Liver (tissue), 9 donors: Measurements from ENCODE around the gene NOP16. TPM values are rescaled to one million over a fixed set of nuclear protein-coding genes. Genes with fewer than 3 reads are reported as not detected.

Experiments used
- DNase-seq: peaks from one replicate; pipeline ENCODE4 v3.0.0-alpha.2; 2017; ENCODE audit warnings: low spot score
- H3K27ac ChIP-seq, 2 donors: one replicate each; pipeline ENCODE4 v1.7.0; 2013; ENCODE audit warnings: inconsistent platforms in 2 of 2, low read length in 2 of 2, control low read depth in 1 of 2, low read depth in 1 of 2, mild to moderate bottlenecking in 1 of 2
- H3K27me3 ChIP-seq, 4 donors: one replicate each; pipeline versions ENCODE4 v1.6.1 to v1.7.0; 2013; ENCODE audit warnings: low read length in 3 of 4, inconsistent platforms in 1 of 4, mild to moderate bottlenecking in 1 of 4, moderate library complexity in 1 of 4; ENCODE audit not compliant: control insufficient read depth in 4 of 4, insufficient read depth in 4 of 4
- H3K36me3 ChIP-seq, 4 donors: one replicate each; pipeline versions ENCODE4 v1.6.1 to v1.7.0; 2013; ENCODE audit warnings: low read length in 3 of 4, mild to moderate bottlenecking in 3 of 4, low read depth in 1 of 4, moderate library complexity in 1 of 4; ENCODE audit not compliant: control insufficient read depth in 4 of 4, insufficient read depth in 3 of 4
- H3K4me1 ChIP-seq, 4 donors: one replicate each; pipeline versions ENCODE4 v1.6.1 to v1.7.0; 2013; ENCODE audit warnings: low read length in 3 of 4, mild to moderate bottlenecking in 3 of 4, moderate library complexity in 1 of 4; ENCODE audit not compliant: control insufficient read depth in 4 of 4, insufficient read depth in 4 of 4
- H3K4me3 ChIP-seq, 3 donors: one replicate each; pipeline versions ENCODE4 v1.6.1 to v1.7.0; 2013; ENCODE audit warnings: low read length in 3 of 3, control low read depth in 1 of 3, low read depth in 1 of 3, mild to moderate bottlenecking in 1 of 3
- H3K9ac ChIP-seq, 2 donors: one replicate each; pipeline ENCODE4 v1.7.0; 2013; ENCODE audit warnings: low read length in 2 of 2, mild to moderate bottlenecking in 2 of 2, moderate library complexity in 2 of 2, control low read depth in 1 of 2, low read depth in 1 of 2
- H3K9me3 ChIP-seq, 4 donors: one replicate each; pipeline versions ENCODE4 v1.6.1 to v1.7.0; 2013; ENCODE audit warnings: low read length in 3 of 4; ENCODE audit not compliant: control insufficient read depth in 4 of 4
- EGR1 ChIP-seq, 2 donors: IDR thresholded peaks; 2 replicates each; pipeline ENCODE4 v1.6.1; 2016 to 2018; ENCODE audit warnings: antibody characterized with exemption in 2 of 2, low read depth in 2 of 2
- FOXA1 ChIP-seq: IDR thresholded peaks from 2 replicates; pipeline ENCODE4 v1.6.1; 2016; ENCODE audit warnings: antibody characterized with exemption
- FOXA2 ChIP-seq: IDR thresholded peaks from 2 replicates; pipeline ENCODE4 v1.6.1; 2016; ENCODE audit warnings: antibody characterized with exemption
- GABPA ChIP-seq, 2 donors: IDR thresholded peaks in 1 of 2; conservative IDR thresholded peaks in 1 of 2; 2 replicates each; pipeline ENCODE4 v1.6.1; 2016; ENCODE audit warnings: antibody characterized with exemption in 2 of 2, mild to moderate bottlenecking in 1 of 2, moderate library complexity in 1 of 2
- HNF4A ChIP-seq, 2 donors: conservative IDR thresholded peaks; 2 replicates each; pipeline ENCODE4 v1.6.1; 2016; ENCODE audit warnings: antibody characterized with exemption in 2 of 2, mild to moderate bottlenecking in 2 of 2
- HNF4G ChIP-seq: IDR thresholded peaks from 2 replicates; pipeline ENCODE4 v1.6.1; 2016; ENCODE audit warnings: antibody characterized with exemption
- JUND ChIP-seq, 2 donors: IDR thresholded peaks; 2 replicates each; pipeline ENCODE4 v1.6.1; 2016; ENCODE audit warnings: antibody characterized with exemption in 2 of 2
- NR2F2 ChIP-seq: IDR thresholded peaks from 2 replicates; pipeline ENCODE4 v1.6.1; 2016; ENCODE audit warnings: antibody characterized with exemption
- RAD21 ChIP-seq, 2 donors: IDR thresholded peaks; 2 replicates each; pipeline ENCODE4 v1.6.1; 2016; ENCODE audit warnings: antibody characterized with exemption in 2 of 2, mild to moderate bottlenecking in 2 of 2
- RXRA ChIP-seq, 2 donors: IDR thresholded peaks; 2 replicates each; pipeline ENCODE4 v1.6.1; 2017 to 2018; ENCODE audit warnings: antibody characterized with exemption in 2 of 2, mild to moderate bottlenecking in 1 of 2
- SP1 ChIP-seq: IDR thresholded peaks from 2 replicates; pipeline ENCODE4 v1.6.1; 2018; ENCODE audit warnings: antibody characterized with exemption, mild to moderate bottlenecking
- TAF1 ChIP-seq: conservative IDR thresholded peaks from 2 replicates; pipeline ENCODE4 v1.6.1; 2016; ENCODE audit warnings: antibody characterized with exemption, mild to moderate bottlenecking
- YY1 ChIP-seq: IDR thresholded peaks from 2 replicates; pipeline ENCODE4 v1.6.1; 2016; ENCODE audit warnings: antibody characterized with exemption, mild to moderate bottlenecking
- WGBS: extraction: QIAGEN DNeasy Blood & Tissue Kit; methylation state at CpG from one replicate; pipeline ENCODE4 v1.1.7; 2013; 5-methylcytosine and 5-hydroxymethylcytosine counted together
- polyA plus RNA-seq, 2 donors: library from polyadenylated mRNA; stranded (reverse) in 1 of 2; unstranded in 1 of 2; fragments of 200-250 nt in 1 of 2; fragments of >200 nt in 1 of 2; fragmentation: Nextera tagmentation in 1 of 2; extraction: Ambion mirVana in 1 of 2; gene quantifications; one replicate each; pipeline versions ENCODE4 v1.2.1 to v1.2.3, GENCODE V29; 2013 to 2015
- total RNA-seq, 2 donors: library from RNA; depleted of rRNA; stranded (reverse); fragments of >200 nt; gene quantifications; one replicate each; pipeline ENCODE4 v1.2.3, GENCODE V29; 2014
- TF ChIP-seq, protein P1 (sequence below): IDR thresholded peaks from 2 replicates; pipeline ENCODE4 v1.6.1; 2016; ENCODE audit warnings: antibody characterized with exemption, mild to moderate bottlenecking
- TF ChIP-seq, protein P2 (sequence below): fragments of 150-350 bp; IDR thresholded peaks from 2 replicates; pipeline ENCODE4 v1.5.1; 2017; ENCODE audit warnings: improper control_type of control experiment, low read depth, low read length; ENCODE audit not compliant: missing input control
- TF ChIP-seq, protein P3 (sequence below): IDR thresholded peaks from 2 replicates; pipeline ENCODE4 v1.6.1; 2016; ENCODE audit warnings: antibody characterized with exemption
- TF ChIP-seq, protein P4 (sequence below): IDR thresholded peaks from 2 replicates; pipeline ENCODE4 v1.6.1; 2016; ENCODE audit warnings: antibody characterized with exemption
- donor health status: healthy.
- donor health status: healthy.
- donor health status: healthy.
- donor health status: healthy.
- donor health status: healthy.

Gene NOP16
- total and polyA plus RNA-seq, 4 donors, result 6.1 to 41.2 (median 17.2) TPM

DNA sequence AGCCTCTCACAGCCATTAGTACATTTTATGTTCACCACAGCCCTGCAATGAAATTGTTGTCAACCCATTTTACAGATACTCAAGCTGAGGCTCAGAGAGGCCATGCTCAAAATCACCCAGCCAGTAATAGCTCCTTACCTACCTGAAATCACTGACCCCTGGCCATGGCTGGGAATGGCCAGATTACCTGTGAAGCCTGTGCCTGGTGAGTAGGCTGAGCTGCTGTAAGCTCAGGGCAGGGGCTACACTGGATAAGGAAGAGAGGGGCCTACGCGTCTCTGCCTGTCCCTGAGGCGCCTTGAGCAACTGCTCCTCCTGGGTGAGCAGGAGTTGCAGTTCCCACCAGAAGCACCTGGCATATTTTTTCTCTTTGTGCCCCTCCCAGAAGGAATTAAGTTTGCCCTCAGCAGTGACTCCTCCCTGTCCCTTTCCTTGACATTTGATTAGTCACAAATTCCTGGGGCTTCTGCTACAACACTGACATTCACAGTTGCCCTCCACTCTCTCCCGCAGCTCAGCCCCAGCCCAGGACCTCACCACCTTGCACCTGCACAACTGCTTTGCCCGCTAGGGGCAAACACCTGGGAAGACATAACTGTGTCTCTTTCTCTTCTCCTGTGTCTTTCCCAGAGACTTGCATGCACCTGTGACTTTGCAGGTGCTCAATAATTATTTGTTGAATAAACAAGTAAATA, 22.2 kb upstream of the NOP16 start:
- no peak for DNase-seq
- Histone ChIP-seq H3K9me3 (no peaks in the 10 kb centered on the region), H3K9ac (no peak overlapping the region), H3K27me3 (no peaks in the 10 kb centered on the region), H3K4me3 (no peak overlapping the region), H3K27ac (no peak overlapping the region), H3K4me1 (peaks cover 0 to 9% (median 5%) of the 10 kb centered on the region in 4 donors), H3K36me3 (peaks cover 5 to 26% (median 7%) of the 10 kb centered on the region in 4 donors)
- 97% methylated on average over 5 of the region's 5 CpGs for WGBS
- TF ChIP-seq YY1 (no peak), RXRA (IDR thresholded peaks at IDR 0.05) (no peak), FOXA1 (no peak), HNF4G (no peak), TAF1 (no peak), NR2F2 (no peak), RAD21 (IDR thresholded peaks at IDR 0.05) (no peak), HNF4A (conservative IDR thresholded peaks at IDR 0.05) (no peak), GABPA (IDR thresholded peaks at IDR 0.05 in 1 of 2, conservative IDR thresholded peaks at IDR 0.05 in 1 of 2) (no peak), JUND (IDR thresholded peaks at IDR 0.05) (no peak), EGR1 (IDR thresholded peaks at IDR 0.05; ENCODE audit: low read depth in 2 of 2) (no peak), SP1 (no peak), FOXA2 (no peak)
- TF ChIP-seq, protein P1, sequence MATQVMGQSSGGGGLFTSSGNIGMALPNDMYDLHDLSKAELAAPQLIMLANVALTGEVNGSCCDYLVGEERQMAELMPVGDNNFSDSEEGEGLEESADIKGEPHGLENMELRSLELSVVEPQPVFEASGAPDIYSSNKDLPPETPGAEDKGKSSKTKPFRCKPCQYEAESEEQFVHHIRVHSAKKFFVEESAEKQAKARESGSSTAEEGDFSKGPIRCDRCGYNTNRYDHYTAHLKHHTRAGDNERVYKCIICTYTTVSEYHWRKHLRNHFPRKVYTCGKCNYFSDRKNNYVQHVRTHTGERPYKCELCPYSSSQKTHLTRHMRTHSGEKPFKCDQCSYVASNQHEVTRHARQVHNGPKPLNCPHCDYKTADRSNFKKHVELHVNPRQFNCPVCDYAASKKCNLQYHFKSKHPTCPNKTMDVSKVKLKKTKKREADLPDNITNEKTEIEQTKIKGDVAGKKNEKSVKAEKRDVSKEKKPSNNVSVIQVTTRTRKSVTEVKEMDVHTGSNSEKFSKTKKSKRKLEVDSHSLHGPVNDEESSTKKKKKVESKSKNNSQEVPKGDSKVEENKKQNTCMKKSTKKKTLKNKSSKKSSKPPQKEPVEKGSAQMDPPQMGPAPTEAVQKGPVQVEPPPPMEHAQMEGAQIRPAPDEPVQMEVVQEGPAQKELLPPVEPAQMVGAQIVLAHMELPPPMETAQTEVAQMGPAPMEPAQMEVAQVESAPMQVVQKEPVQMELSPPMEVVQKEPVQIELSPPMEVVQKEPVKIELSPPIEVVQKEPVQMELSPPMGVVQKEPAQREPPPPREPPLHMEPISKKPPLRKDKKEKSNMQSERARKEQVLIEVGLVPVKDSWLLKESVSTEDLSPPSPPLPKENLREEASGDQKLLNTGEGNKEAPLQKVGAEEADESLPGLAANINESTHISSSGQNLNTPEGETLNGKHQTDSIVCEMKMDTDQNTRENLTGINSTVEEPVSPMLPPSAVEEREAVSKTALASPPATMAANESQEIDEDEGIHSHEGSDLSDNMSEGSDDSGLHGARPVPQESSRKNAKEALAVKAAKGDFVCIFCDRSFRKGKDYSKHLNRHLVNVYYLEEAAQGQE, result no peak
- TF ChIP-seq, protein P2, sequence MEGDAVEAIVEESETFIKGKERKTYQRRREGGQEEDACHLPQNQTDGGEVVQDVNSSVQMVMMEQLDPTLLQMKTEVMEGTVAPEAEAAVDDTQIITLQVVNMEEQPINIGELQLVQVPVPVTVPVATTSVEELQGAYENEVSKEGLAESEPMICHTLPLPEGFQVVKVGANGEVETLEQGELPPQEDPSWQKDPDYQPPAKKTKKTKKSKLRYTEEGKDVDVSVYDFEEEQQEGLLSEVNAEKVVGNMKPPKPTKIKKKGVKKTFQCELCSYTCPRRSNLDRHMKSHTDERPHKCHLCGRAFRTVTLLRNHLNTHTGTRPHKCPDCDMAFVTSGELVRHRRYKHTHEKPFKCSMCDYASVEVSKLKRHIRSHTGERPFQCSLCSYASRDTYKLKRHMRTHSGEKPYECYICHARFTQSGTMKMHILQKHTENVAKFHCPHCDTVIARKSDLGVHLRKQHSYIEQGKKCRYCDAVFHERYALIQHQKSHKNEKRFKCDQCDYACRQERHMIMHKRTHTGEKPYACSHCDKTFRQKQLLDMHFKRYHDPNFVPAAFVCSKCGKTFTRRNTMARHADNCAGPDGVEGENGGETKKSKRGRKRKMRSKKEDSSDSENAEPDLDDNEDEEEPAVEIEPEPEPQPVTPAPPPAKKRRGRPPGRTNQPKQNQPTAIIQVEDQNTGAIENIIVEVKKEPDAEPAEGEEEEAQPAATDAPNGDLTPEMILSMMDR, result no peak
- TF ChIP-seq, protein P3, sequence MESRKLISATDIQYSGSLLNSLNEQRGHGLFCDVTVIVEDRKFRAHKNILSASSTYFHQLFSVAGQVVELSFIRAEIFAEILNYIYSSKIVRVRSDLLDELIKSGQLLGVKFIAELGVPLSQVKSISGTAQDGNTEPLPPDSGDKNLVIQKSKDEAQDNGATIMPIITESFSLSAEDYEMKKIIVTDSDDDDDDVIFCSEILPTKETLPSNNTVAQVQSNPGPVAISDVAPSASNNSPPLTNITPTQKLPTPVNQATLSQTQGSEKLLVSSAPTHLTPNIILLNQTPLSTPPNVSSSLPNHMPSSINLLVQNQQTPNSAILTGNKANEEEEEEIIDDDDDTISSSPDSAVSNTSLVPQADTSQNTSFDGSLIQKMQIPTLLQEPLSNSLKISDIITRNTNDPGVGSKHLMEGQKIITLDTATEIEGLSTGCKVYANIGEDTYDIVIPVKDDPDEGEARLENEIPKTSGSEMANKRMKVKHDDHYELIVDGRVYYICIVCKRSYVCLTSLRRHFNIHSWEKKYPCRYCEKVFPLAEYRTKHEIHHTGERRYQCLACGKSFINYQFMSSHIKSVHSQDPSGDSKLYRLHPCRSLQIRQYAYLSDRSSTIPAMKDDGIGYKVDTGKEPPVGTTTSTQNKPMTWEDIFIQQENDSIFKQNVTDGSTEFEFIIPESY, result no peak
- TF ChIP-seq, protein P4, sequence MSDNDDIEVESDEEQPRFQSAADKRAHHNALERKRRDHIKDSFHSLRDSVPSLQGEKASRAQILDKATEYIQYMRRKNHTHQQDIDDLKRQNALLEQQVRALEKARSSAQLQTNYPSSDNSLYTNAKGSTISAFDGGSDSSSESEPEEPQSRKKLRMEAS, result no peak
